Neural cell (in vitro differentiated cells): ENCODE data around the gene NCK1.

Experiments
- CTCF ChIP-seq: fragments of 450-650 bp; IDR thresholded peaks from 2 replicates; pipeline ENCODE4 v1.5.1; 2014; ENCODE audit warnings: antibody characterized with exemption, mild to moderate bottlenecking, moderate library complexity; ENCODE audit not compliant: poor library complexity, severe bottlenecking
- EP300 ChIP-seq: fragments of 450-650 bp; conservative IDR thresholded peaks from 2 replicates; pipeline ENCODE4 v1.6.1; 2014; ENCODE audit warnings: antibody characterized with exemption, mild to moderate bottlenecking, moderate library complexity; ENCODE audit not compliant: poor library complexity, severe bottlenecking
- EZH2 ChIP-seq: fragments of 200-600, 300-800 bp; shearing (Covaris generic), sonication (generic); IDR thresholded peaks from 2 replicates; pipeline ENCODE4 v1.6.1; 2014; ENCODE audit warnings: antibody characterized with exemption, low read length, borderline replicate concordance, mild to moderate bottlenecking; ENCODE audit not compliant: insufficient read depth, poor library complexity, severe bottlenecking
- MXI1 ChIP-seq: fragments of 450-650 bp; conservative IDR thresholded peaks from 2 replicates; pipeline ENCODE4 v1.6.1; 2014; ENCODE audit warnings: antibody characterized with exemption, mild to moderate bottlenecking; ENCODE audit not compliant: poor library complexity, severe bottlenecking
- POLR2AphosphoS5 ChIP-seq: IDR thresholded peaks from 2 replicates; pipeline ENCODE4 v1.6.1; 2012
- RAD21 ChIP-seq: fragments of 450-650 bp; conservative IDR thresholded peaks from 2 replicates; pipeline ENCODE4 v1.6.1; 2014; ENCODE audit warnings: antibody characterized with exemption, mild to moderate bottlenecking, moderate library complexity
- REST ChIP-seq: IDR thresholded peaks from 2 replicates; pipeline ENCODE4 v1.6.1; 2012; ENCODE audit warnings: borderline replicate concordance
- SMC3 ChIP-seq: fragments of 450-650 bp; conservative IDR thresholded peaks from 2 replicates; pipeline ENCODE4 v1.6.1; 2014; ENCODE audit warnings: antibody characterized with exemption, mild to moderate bottlenecking, moderate library complexity; ENCODE audit not compliant: poor library complexity
- TAF1 ChIP-seq: IDR thresholded peaks from 2 replicates; pipeline ENCODE4 v1.6.1; 2012; ENCODE audit warnings: low read depth

- no peak for TF ChIP-seq POLR2AphosphoS5
- no peak for TF ChIP-seq EZH2
- TF ChIP-seq MXI1 = no peak
- no peak for TF ChIP-seq CTCF
- no peak for TF ChIP-seq EP300
- TF ChIP-seq RAD21 = no peak
- TF ChIP-seq REST = no peak
- no peak for TF ChIP-seq TAF1
- no peak for TF ChIP-seq SMC3
Observed at GRCh38 chr3:136889947-136890346, 27.9 kb downstream of the NCK1 start.
